Activated CD4-positive, alpha-beta memory T cell treated with anti-CD3 and anti-CD28 coated beads for 36 hours (primary cell): ENCODE data around the gene RDH13. TPM values are rescaled to one million over a fixed set of nuclear protein-coding genes. Genes with fewer than 3 reads are reported as not detected.

Source experiments
- CTCF ChIA-PET: fragments of 350-600 bp; sonication (Branson Sonifier 250); formaldehyde crosslinking; loops from one replicate; lab custom pipeline; 2021; ENCODE audit warnings: antibody characterized with exemption, inconsistent platforms; lab: Charles Lee
- POLR2A ChIA-PET: fragments of 350-600 bp; sonication (Branson Sonifier 250); formaldehyde crosslinking; loops from one replicate; lab custom pipeline; 2021; ENCODE audit warnings: antibody characterized with exemption; lab: Charles Lee
- DNase-seq: peaks from one replicate; pipeline ENCODE4 v3.0.0-alpha.2; 2020
- H3K27ac Mint-ChIP-seq: one replicate; pipeline ENCODE4 v1.8.0; 2021; ENCODE audit warnings: mixed read lengths
- H3K27me3 Mint-ChIP-seq: one replicate; pipeline ENCODE4 v1.8.0; 2021; ENCODE audit warnings: mixed read lengths
- H3K36me3 Mint-ChIP-seq: one replicate; pipeline ENCODE4 v1.8.0; 2021; ENCODE audit warnings: mixed read lengths
- H3K4me1 Mint-ChIP-seq: one replicate; pipeline ENCODE4 v1.8.0; 2021; ENCODE audit warnings: low read depth, mixed read lengths
- H3K4me3 Mint-ChIP-seq: one replicate; pipeline ENCODE4 v1.8.0; 2021; ENCODE audit warnings: mild to moderate bottlenecking, mixed read lengths
- H3K9me3 Mint-ChIP-seq: one replicate; pipeline ENCODE4 v1.8.0; 2021; ENCODE audit warnings: mixed read lengths
- intact Hi-C: fragments of 100-400 bp; cut with micrococcal nuclease; formaldehyde crosslinking; loops from one replicate; pipeline ENCODE4 v1.15.1; 2023
- total RNA-seq, 2 experiments: library from RNA; stranded (reverse); gene quantifications; one replicate each; pipeline ENCODE4 v1.2.3, GENCODE V29; 2021

The RDH13 gene
- total RNA-seq, 2 experiments from 2014 or later: 11.0 to 12.8 TPM

DNA sequence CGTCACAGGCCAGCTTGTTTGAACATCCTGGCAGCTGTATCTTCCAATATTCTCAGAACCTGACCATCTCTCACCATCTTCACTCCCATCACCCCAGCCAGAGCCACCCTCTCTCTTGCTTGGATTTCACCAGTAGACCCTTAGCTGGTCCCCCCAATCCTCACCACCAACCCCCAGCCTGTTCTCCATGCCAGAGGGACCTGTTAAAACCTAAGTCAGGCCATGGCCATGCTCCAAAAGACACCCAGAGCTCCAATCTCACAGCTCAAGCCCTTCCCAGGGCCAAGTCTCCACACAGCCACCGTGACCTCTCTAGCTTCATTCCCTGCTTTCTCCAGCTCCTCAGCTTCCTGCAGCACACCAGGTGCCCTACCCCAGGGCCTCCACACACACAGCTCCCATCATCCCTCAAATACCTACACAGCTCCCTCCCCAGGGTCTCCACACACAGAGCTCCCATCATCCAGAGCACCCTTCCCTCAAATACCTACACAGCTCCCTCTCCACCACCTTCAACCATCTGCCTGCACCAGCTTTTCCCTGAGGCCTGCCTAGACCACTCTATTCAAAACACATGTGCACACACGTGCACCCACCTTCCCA lies 26.5 kb upstream of the RDH13 start:
- ChIA-PET CTCF (interaction anchor here (0.6 to 3.2 kb wide), 12 partner anchors 10 to 537 kb away, joined by 3 to 22 read pairs (median 3); partner anchors contain the start of genes EPS8L1, RDH13 and ZNF628), POLR2A (interaction anchor here (0.6 to 0.8 kb wide), 2 partner anchors 28 to 168 kb away, joined by 3 read pairs; partner anchors contain the start of gene PPP1R12C)
- H3K27ac Mint-ChIP-seq: no peak overlapping the region
- no peak overlapping the region for H3K4me3 Mint-ChIP-seq
- H3K27me3 Mint-ChIP-seq: peaks cover 28% of the 10 kb centered on the region
- no peaks in the 10 kb centered on the region for H3K9me3 Mint-ChIP-seq
- intact Hi-C loops: no loop called here
- H3K36me3 Mint-ChIP-seq: peaks cover 7% of the 10 kb centered on the region
- H3K4me1 Mint-ChIP-seq: peaks cover 20% of the 10 kb centered on the region
- no peak for DNase-seq

DNA sequence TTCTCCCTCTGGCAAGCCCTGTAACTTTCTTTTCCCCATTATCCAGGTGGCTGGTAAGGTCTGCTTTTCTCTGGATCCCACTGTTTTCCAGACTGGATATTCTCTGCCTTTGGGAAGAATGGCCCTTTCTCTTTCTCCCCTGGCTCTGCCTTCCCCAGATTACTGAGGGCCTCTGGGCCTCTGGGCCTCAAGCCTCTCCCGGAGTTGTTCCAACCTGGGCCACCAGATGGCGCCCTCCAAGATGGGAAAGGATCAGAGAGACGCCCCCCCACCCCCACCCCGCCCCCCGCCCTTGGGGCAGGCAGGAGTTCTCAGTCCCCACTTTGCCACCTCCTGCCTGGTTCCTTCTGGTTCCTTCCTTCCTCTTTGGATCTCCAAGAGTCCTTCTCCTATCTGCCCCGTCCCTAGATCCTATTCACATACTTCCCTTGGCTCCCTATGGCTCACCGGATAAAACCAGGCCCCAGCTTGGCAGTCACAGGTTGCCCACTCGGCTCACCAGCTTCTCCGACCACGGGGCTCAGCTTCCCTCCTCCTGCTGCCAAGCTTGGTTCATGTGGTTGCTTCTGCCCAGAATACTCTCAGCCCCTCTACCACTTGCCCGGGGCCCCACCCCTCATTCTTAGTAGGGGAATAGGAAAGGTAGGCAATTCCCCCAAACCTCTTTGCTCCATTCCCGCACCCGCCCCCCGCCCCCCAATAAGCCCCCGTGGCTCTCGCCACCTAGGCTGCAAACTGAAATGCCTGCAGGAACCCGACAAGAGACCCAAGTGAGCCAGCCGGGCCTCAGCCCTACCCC lies 25.8 kb upstream of the RDH13 start:
- no peak overlapping the region for H3K27ac Mint-ChIP-seq
- CTCF ChIA-PET: interaction anchor here (0.6 to 3.2 kb wide), 22 partner anchors 10 to 538 kb away, joined by 3 to 22 read pairs (median 4); partner anchors contain the start of genes EPS8L1, PPP1R12C, RDH13 and ZNF628
- peak; percentile 85 for DNase-seq
- H3K36me3 Mint-ChIP-seq: peaks cover 7% of the 10 kb centered on the region
- H3K27me3 Mint-ChIP-seq: peaks cover 33% of the 10 kb centered on the region
- no peaks in the 10 kb centered on the region for H3K9me3 Mint-ChIP-seq
- H3K4me1 Mint-ChIP-seq: peaks cover 20% of the 10 kb centered on the region
- POLR2A ChIA-PET: interaction anchor here (0.6 to 0.8 kb wide), 2 partner anchors 28 to 169 kb away, joined by 3 read pairs; partner anchors contain the start of gene PPP1R12C
- intact Hi-C loops: no loop called here
- H3K4me3 Mint-ChIP-seq: peak overlapping the region; percentile 24

DNA sequence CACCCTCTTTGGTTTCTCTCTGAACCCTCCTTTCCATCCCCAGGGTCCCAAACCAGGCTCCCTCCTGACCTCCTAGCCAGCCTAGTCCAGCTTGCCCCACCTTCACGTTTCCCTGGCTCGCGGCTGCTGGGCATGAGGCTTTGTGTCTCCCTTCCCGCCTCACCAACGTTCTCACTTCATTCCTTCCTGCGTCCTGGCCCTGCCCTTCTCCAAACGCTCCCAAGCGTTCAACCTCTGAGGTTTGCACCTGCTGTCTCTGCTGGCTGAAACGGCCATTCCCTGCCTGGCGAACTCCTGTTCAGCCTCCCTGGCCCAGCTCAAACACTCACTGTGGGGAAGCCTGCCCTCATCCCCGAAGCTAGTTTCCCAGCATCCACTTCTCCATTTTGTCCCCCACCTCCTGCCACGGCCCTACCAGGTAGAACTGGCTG lies 25.1 kb upstream of the RDH13 start:
- Mint-ChIP-seq H3K4me3 (no peak overlapping the region), H3K9me3 (no peaks in the 10 kb centered on the region), H3K4me1 (peaks cover 20% of the 10 kb centered on the region), H3K27ac (no peak overlapping the region), H3K27me3 (peaks cover 36% of the 10 kb centered on the region), H3K36me3 (peaks cover 7% of the 10 kb centered on the region)
- ChIA-PET POLR2A (no interaction called here), CTCF (interaction anchor here (0.6 to 3.2 kb wide), 15 partner anchors 11 to 539 kb away, joined by 3 to 22 read pairs (median 4); partner anchors contain the start of genes PPP1R12C and ZNF628)
- intact Hi-C loops: no loop called here
- no peak for DNase-seq

DNA sequence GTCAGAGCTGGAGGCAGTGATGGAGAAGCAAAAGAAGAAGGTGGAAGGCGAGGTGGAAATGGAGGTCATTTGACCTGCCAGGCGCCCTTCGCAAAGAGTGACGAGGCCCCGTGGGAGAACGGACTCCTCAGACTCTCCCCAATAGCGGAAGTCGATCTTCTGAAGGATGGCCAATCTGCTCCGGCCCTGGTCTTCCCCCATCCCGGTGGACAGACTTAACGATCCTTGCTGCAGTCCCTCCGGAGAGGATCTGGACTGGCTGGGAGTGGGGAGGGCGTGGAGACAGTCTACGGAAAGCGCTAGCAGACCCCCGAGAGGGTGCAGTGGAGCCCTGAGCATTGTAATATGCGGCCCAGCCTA lies 24.6 kb upstream of the RDH13 start:
- ChIA-PET POLR2A (no interaction called here), CTCF (interaction anchor here (0.8 to 3.2 kb wide), 7 partner anchors 19 to 297 kb away, joined by 3 to 22 read pairs (median 5); partner anchors contain the start of genes PPP1R12C and TMEM238)
- Mint-ChIP-seq H3K9me3 (no peaks in the 10 kb centered on the region), H3K4me3 (peak overlapping the region; percentile 48), H3K4me1 (peaks cover 23% of the 10 kb centered on the region), H3K27me3 (peaks cover 42% of the 10 kb centered on the region), H3K27ac (no peak overlapping the region), H3K36me3 (peaks cover 7% of the 10 kb centered on the region)
- no peak for DNase-seq
- intact Hi-C loops: no loop called here

DNA sequence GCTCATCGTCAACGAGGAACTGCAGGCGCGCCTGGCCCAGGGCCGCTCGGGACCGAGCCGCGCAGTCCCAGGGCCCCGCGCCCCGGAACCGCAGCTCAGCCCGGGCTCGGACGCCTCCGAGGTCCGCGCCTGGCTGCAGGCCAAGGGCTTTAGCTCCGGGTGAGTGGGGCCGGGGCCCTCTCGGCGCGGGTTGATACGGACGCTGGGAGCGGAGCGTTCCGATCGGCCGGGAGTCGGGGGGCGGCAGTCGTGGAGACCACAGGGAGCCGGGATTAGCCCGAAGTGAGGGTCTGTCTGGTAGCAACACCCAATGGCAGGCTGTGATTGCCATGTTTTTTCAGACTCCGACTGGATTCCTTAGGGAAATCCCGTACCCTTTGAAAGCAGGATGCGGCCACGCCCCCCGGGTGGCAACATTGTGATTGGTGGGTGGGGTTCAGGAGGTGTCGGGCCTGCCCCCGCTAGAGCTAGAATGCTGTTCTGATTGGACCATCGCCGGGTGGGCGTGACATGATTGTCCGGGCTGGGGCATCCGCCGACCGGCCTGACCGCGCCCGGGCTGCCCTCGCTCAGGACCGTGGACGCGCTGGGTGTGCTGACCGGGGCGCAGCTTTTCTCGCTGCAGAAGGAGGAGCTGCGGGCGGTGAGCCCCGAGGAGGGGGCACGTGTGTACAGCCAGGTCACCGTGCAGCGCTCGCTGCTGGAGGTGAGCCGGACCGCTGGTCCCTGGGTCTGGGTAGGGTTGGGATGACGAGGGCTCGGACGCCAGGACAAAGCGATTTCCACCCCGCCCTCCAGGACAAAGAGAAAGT lies 24.0 kb upstream of the RDH13 start:
- H3K27ac Mint-ChIP-seq: no peak overlapping the region
- H3K9me3 Mint-ChIP-seq: no peaks in the 10 kb centered on the region
- intact Hi-C loops: no loop called here
- POLR2A ChIA-PET: no interaction called here
- peaks cover 7% of the 10 kb centered on the region for H3K36me3 Mint-ChIP-seq
- CTCF ChIA-PET: interaction anchor here (0.8 to 3.2 kb wide), 3 partner anchors 19 to 297 kb away, joined by 3 to 22 read pairs (median 8); partner anchors contain the start of gene TMEM238
- DNase-seq: peak; percentile 74
- H3K27me3 Mint-ChIP-seq: peaks cover 48% of the 10 kb centered on the region
- H3K4me3 Mint-ChIP-seq: peak overlapping the region; percentile 48
- peaks cover 27% of the 10 kb centered on the region for H3K4me1 Mint-ChIP-seq

DNA sequence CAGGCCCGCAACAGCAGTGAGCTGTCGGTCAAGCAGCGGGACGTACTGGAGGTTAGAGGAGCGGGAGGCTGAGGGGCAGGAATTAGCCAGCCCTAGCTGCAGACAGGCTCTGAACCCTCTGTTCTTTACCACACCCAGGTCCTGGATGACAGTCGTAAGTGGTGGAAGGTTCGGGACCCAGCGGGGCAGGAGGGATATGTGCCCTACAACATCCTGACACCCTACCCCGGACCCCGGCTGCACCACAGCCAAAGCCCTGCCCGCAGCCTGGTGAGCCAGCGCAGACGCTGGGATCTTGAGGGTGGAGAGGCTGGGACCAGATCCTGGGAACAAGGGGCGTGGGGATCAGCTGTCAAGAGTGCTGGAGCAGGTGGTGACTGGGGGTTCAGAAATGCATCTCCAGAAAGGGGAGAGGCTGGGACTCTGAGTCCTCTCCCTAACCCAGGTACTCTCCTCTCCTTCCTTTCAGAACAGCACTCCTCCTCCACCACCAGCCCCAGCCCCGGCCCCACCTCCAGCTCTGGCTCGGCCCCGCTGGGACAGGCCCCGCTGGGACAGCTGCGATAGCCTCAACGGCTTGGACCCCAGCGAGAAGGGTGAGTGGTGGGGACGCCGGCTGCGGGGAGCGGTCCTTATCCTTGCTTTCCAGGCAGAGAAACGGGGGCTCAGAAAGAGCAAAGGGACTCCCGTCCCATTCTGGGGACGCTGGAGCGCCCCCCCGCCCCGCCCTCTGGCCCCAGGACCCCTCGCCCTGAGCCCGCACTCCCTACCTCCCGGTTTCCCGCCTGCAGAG lies 23.2 kb upstream of the RDH13 start:
- no peak for DNase-seq
- intact Hi-C loops: no loop called here
- CTCF ChIA-PET: interaction anchor here (2.7 kb wide), 1 partner anchor 20 kb away, joined by 8 read pairs; no protein-coding TSS in a partner anchor
- Mint-ChIP-seq H3K4me1 (peaks cover 30% of the 10 kb centered on the region), H3K36me3 (peaks cover 7% of the 10 kb centered on the region), H3K9me3 (no peaks in the 10 kb centered on the region), H3K27ac (no peak overlapping the region), H3K27me3 (peaks cover 51% of the 10 kb centered on the region), H3K4me3 (no peak overlapping the region)
- POLR2A ChIA-PET: no interaction called here

DNA sequence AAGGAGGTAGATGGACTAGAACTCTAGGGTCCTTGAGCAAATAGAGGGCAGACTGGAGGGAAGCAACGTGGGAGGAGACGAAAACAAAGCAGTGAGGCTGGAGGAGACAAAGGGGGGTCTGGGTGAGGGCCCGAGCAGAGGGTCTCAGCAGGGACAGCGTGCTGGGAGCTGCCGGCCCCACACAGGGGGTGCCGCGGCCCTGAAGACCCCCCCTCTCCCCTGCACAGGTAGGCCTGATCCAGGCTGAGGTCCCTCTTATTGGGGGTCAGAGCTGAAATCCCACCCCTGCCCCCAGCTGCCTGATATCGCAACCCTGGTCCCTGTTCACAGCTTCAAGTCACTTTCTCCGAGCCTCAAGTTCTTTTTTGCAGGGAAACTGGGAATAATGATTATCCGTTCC lies 21.5 kb upstream of the RDH13 start:
- POLR2A ChIA-PET: no interaction called here
- Mint-ChIP-seq H3K27me3 (peaks cover 62% of the 10 kb centered on the region), H3K27ac (no peak overlapping the region), H3K36me3 (peaks cover 6% of the 10 kb centered on the region), H3K4me3 (no peak overlapping the region), H3K4me1 (peaks cover 43% of the 10 kb centered on the region), H3K9me3 (no peaks in the 10 kb centered on the region)
- DNase-seq: no peak
- intact Hi-C loops: no loop called here
- CTCF ChIA-PET: no interaction called here

DNA sequence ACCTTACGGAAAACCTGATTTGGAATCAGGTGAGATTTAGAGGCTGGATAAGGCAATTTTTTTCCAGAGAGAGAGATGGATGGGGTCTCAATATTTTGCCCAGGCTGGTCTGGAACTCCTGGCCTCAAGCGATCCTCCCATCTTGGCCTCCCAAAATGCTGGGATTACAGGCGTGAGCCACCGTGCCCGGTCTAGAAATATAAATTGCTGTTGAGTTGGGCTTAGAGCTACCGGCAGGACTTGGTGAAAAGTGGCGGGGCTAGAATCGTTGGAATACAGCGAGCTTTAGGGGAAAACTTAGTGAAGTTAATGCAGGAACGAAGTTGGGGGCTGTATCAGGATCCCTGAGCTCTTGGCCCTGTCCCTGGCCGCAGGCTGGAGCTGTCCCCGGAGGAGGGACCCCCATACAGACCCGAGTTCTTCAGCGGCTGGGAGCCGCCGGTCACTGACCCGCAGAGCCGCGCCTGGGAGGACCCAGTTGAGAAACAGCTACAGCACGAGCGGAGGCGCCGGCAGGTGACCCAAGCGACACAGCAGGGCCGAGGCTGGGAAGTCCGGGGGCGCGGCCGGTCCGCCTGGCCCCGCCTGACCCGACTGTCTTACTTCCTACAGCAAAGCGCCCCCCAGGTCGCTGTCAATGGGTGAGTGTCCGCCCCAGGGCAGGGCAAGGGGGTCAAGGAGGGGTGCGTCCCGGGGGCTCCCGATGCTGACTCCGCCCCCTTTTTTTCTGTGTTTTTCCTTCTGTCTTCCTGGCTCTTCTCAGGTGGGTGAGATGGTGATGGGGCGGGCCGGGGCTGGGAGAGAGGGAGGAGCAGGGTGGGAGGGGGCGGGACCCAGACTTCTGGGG lies 20.3 kb upstream of the RDH13 start:
- H3K4me3 Mint-ChIP-seq: no peak overlapping the region
- ChIA-PET CTCF (interaction anchor here (0.8 kb wide), 1 partner anchor 77 kb away, joined by 3 read pairs; no protein-coding TSS in a partner anchor), POLR2A (no interaction called here)
- H3K27me3 Mint-ChIP-seq: peaks cover 62% of the 10 kb centered on the region
- H3K9me3 Mint-ChIP-seq: no peaks in the 10 kb centered on the region
- H3K27ac Mint-ChIP-seq: no peak overlapping the region
- peaks cover 3% of the 10 kb centered on the region for H3K36me3 Mint-ChIP-seq
- intact Hi-C loops: no loop called here
- peaks cover 36% of the 10 kb centered on the region for H3K4me1 Mint-ChIP-seq
- no peak for DNase-seq

DNA sequence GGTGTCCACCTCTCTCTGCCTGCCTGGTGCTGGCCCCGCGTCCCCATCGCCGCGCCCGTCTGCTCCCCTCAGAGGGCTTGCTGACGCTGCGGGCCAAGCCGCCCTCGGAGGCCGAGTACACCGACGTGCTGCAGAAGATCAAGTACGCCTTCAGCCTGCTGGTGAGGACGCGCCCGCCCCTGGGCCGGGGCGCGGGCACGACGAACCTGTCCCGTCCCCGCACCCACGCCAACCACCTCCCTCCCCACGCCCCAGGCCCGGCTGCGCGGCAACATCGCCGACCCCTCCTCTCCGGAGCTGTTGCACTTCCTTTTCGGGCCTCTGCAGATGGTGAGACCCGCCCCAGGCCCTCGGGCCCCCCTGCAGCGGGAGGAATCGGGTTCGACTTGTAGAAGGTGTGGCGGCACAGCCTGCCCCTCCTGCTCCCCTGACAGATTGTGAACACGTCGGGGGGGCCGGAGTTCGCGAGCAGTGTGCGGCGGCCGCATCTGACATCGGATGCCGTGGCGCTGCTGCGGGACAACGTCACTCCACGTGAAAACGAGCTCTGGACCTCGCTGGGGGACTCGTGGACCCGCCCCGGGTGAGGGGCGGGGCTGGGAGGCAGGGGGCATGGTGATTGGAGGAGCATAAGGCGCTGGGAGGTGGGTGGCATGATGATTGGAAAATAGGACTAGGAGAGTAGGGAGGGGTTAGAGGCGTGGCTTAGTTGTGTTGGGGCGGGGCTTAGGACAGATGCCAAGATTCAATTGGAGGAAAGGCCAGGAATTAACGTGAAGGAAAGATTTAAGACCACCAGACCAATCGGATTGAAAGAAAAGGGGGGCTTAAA lies 19.3 kb upstream of the RDH13 start:
- Mint-ChIP-seq H3K36me3 (peaks cover 2% of the 10 kb centered on the region), H3K27ac (no peak overlapping the region), H3K9me3 (no peaks in the 10 kb centered on the region), H3K27me3 (peaks cover 52% of the 10 kb centered on the region), H3K4me1 (peaks cover 27% of the 10 kb centered on the region), H3K4me3 (peak overlapping the region; percentile 46)
- intact Hi-C loops: no loop called here
- POLR2A ChIA-PET: no interaction called here
- CTCF ChIA-PET: no interaction called here
- peak; percentile 67 for DNase-seq

DNA sequence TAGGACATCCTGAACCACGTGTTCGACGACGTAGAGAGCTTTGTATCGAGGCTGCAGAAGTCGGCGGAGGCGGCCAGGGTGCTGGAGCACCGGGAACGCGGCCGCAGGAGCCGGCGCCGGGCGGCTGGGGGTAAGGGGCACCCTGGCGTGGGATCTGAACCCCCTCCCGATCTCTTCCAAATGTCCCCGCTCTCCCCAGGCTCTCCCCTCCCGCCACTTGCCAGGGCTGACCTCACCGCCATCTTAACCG lies 18.7 kb upstream of the RDH13 start:
- Mint-ChIP-seq H3K36me3 (peaks cover 2% of the 10 kb centered on the region), H3K9me3 (no peaks in the 10 kb centered on the region), H3K4me1 (peaks cover 23% of the 10 kb centered on the region), H3K4me3 (peak overlapping the region; percentile 72), H3K27ac (no peak overlapping the region), H3K27me3 (peaks cover 55% of the 10 kb centered on the region)
- ChIA-PET CTCF (no interaction called here), POLR2A (no interaction called here)
- no peak for DNase-seq
- intact Hi-C loops: loop anchor here (1.0 to 2.0 kb wide), 2 partner anchors 18 to 35 kb away; partner anchors contain the start of genes PPP1R12C and RDH13
